Astrocyte (in vitro differentiated cells and primary cell): ENCODE measurements around the gene TBXAS1. TPM values are rescaled to one million over a fixed set of nuclear protein-coding genes. Genes with fewer than 3 reads are reported as not detected.

Source experiments
- DNase-seq: peaks from one replicate; pipeline ENCODE4 v3.0.0-alpha.2; 2010; ENCODE audit warnings: low read depth
- FAIRE-seq: peaks from 2 replicates; lab custom pipeline; 2011; peaks lifted over from hg19 to GRCh38; lab: Jason Lieb, UNC
- H2AFZ ChIP-seq: 2 replicates; pipeline ENCODE4 v1.6.0; 2012; ENCODE audit warnings: low read depth, low read length, inconsistent platforms
- H3K27ac ChIP-seq: 2 replicates; pipeline ENCODE4 v1.5.1; 2011; ENCODE audit warnings: low read depth, low read length, inconsistent platforms
- H3K27me3 ChIP-seq: 2 replicates; pipeline ENCODE4 v1.6.0; 2011; ENCODE audit warnings: low read length, inconsistent platforms; ENCODE audit not compliant: insufficient read depth
- H3K36me3 ChIP-seq: 2 replicates; pipeline ENCODE4 v1.5.1; 2011; ENCODE audit warnings: low read length, inconsistent platforms; ENCODE audit not compliant: insufficient read depth
- H3K4me1 ChIP-seq: 2 replicates; pipeline ENCODE4 v1.5.1; 2011; ENCODE audit warnings: low read length, inconsistent platforms; ENCODE audit not compliant: insufficient read depth
- H3K4me2 ChIP-seq: 2 replicates; pipeline ENCODE4 v1.6.0; 2012; ENCODE audit warnings: low read length, inconsistent platforms
- H3K4me3 ChIP-seq: 2 replicates; pipeline ENCODE4 v1.5.1; 2011; ENCODE audit warnings: low read depth, mild to moderate bottlenecking, low read length, inconsistent platforms; ENCODE audit not compliant: insufficient read depth
- H3K79me2 ChIP-seq: 2 replicates; pipeline ENCODE4 v1.6.0; 2012; ENCODE audit warnings: mild to moderate bottlenecking, low read length, inconsistent platforms; ENCODE audit not compliant: insufficient read depth
- H3K9ac ChIP-seq: 2 replicates; pipeline ENCODE4 v1.6.0; 2012; ENCODE audit warnings: mild to moderate bottlenecking, low read length, inconsistent platforms
- H3K9me3 ChIP-seq: 2 replicates; pipeline ENCODE4 v1.5.1; 2012; ENCODE audit warnings: low read depth, mild to moderate bottlenecking, low read length, inconsistent platforms; ENCODE audit not compliant: insufficient read depth
- H4K20me1 ChIP-seq: 2 replicates; pipeline ENCODE4 v1.6.0; 2012; ENCODE audit warnings: low read length, inconsistent platforms; ENCODE audit not compliant: insufficient read depth
- H3K27ac Mint-ChIP-seq: one replicate; pipeline ENCODE4 v1.8.0; 2021; ENCODE audit warnings: mild to moderate bottlenecking, mixed read lengths; ENCODE audit not compliant: unreplicated experiment
- H3K27me3 Mint-ChIP-seq: one replicate; pipeline ENCODE4 v1.8.0; 2021; ENCODE audit warnings: low read depth, mixed read lengths; ENCODE audit not compliant: unreplicated experiment
- H3K36me3 Mint-ChIP-seq: one replicate; pipeline ENCODE4 v1.8.0; 2021; ENCODE audit warnings: low read depth, mixed read lengths; ENCODE audit not compliant: unreplicated experiment
- H3K4me1 Mint-ChIP-seq: one replicate; pipeline ENCODE4 v1.8.0; 2021; ENCODE audit warnings: low read depth, mixed read lengths; ENCODE audit not compliant: unreplicated experiment
- H3K4me3 Mint-ChIP-seq: one replicate; pipeline ENCODE4 v1.8.0; 2021; ENCODE audit warnings: mild to moderate bottlenecking, moderate library complexity, mixed read lengths; ENCODE audit not compliant: unreplicated experiment
- H3K9me3 Mint-ChIP-seq: one replicate; pipeline ENCODE4 v1.8.0; 2021; ENCODE audit warnings: mild to moderate bottlenecking, mixed read lengths; ENCODE audit not compliant: unreplicated experiment
- EZH2 ChIP-seq: IDR thresholded peaks from 2 replicates; pipeline ENCODE4 v1.6.1; 2012; ENCODE audit warnings: mild to moderate bottlenecking, low read length, inconsistent platforms; ENCODE audit not compliant: insufficient read depth
- total RNA-seq: library from RNA; stranded (reverse); gene quantifications from 2 replicates; pipeline ENCODE4 v1.2.1, GENCODE V29; 2021
- TF ChIP-seq, protein P1 (sequence below): IDR thresholded peaks from 2 replicates; pipeline ENCODE4 v1.5.1; 2011; ENCODE audit warnings: low read depth, mild to moderate bottlenecking, inconsistent platforms, low read length, moderate library complexity; ENCODE audit not compliant: insufficient read depth

Gene TBXAS1
- total RNA-seq, 1 donor from 2014 or later = 1.1 TPM

DNA sequence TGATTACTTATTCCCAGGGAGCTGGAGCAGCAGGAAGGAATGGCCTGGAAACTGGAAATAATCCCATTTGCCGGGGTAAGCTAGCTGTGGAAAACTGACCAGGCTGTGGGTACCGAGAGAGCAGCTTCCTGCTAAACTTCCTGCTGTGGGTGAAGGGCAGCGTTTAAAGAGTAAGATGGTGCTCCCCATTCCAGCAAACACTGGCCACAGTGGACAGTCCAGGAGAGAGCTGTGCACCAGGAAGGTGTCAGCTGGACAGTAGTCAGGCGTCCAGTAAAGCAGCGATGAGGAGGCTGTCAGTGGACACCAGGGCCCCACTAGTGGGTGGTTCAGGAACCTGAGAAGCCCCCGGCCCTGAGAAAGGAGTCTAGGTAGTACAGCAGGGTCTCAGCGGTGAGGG lies 55.4 kb downstream of the TBXAS1 start:
- H3K4me1 Mint-ChIP-seq = no peaks in the 10 kb centered on the region
- no peak overlapping the region for H3K4me3 Mint-ChIP-seq
- Histone ChIP-seq H3K9ac (no peak overlapping the region), H3K36me3 (no peaks in the 10 kb centered on the region), H3K9me3 (no peaks in the 10 kb centered on the region), H3K4me3 (no peak overlapping the region), H3K4me1 (no peaks in the 10 kb centered on the region), H2AFZ (no peak overlapping the region), H3K79me2 (no peaks in the 10 kb centered on the region), H3K27me3 (no peaks in the 10 kb centered on the region), H3K27ac (no peak overlapping the region), H4K20me1 (no peaks in the 10 kb centered on the region), H3K4me2 (no peak overlapping the region)
- no peak for TF ChIP-seq EZH2
- TF ChIP-seq, protein P1, sequence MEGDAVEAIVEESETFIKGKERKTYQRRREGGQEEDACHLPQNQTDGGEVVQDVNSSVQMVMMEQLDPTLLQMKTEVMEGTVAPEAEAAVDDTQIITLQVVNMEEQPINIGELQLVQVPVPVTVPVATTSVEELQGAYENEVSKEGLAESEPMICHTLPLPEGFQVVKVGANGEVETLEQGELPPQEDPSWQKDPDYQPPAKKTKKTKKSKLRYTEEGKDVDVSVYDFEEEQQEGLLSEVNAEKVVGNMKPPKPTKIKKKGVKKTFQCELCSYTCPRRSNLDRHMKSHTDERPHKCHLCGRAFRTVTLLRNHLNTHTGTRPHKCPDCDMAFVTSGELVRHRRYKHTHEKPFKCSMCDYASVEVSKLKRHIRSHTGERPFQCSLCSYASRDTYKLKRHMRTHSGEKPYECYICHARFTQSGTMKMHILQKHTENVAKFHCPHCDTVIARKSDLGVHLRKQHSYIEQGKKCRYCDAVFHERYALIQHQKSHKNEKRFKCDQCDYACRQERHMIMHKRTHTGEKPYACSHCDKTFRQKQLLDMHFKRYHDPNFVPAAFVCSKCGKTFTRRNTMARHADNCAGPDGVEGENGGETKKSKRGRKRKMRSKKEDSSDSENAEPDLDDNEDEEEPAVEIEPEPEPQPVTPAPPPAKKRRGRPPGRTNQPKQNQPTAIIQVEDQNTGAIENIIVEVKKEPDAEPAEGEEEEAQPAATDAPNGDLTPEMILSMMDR = no peak
- H3K36me3 Mint-ChIP-seq = no peaks in the 10 kb centered on the region
- FAIRE-seq (no peak), DNase-seq (no peak)
- peaks cover 2% of the 10 kb centered on the region for H3K9me3 Mint-ChIP-seq
- peaks cover 10% of the 10 kb centered on the region for H3K27me3 Mint-ChIP-seq
- H3K27ac Mint-ChIP-seq = no peak overlapping the region

DNA sequence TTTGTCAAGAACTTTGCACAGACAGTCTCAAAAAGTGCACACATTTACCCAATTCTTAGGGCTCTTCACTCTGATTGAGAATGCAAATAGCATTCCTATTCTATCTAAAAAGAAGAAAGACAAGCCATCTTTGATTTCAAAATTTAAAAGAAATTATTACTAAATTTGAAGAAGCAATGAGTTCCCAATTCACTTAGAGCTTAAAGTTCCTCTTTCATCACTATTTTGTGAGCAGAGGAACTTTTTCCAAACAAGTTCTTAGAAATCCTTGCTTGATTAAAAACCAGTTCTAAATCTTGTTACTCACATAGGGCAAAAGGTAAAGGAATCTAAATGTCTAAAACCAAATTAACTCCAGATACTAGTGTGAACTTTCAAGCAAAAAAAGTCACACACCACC lies 56.4 kb downstream of the TBXAS1 start:
- Histone ChIP-seq H3K27ac (no peak overlapping the region), H3K9ac (no peak overlapping the region), H3K4me1 (no peaks in the 10 kb centered on the region), H2AFZ (no peak overlapping the region), H4K20me1 (no peaks in the 10 kb centered on the region), H3K4me3 (no peak overlapping the region), H3K79me2 (no peaks in the 10 kb centered on the region), H3K4me2 (no peak overlapping the region), H3K9me3 (no peaks in the 10 kb centered on the region), H3K27me3 (no peaks in the 10 kb centered on the region), H3K36me3 (no peaks in the 10 kb centered on the region)
- H3K4me1 Mint-ChIP-seq = no peaks in the 10 kb centered on the region
- TF ChIP-seq, protein P1 = no peak
- TF ChIP-seq EZH2 = no peak
- peaks cover 10% of the 10 kb centered on the region for H3K27me3 Mint-ChIP-seq
- H3K27ac Mint-ChIP-seq = no peak overlapping the region
- H3K36me3 Mint-ChIP-seq = no peaks in the 10 kb centered on the region
- no peak overlapping the region for H3K4me3 Mint-ChIP-seq
- peaks cover 2% of the 10 kb centered on the region for H3K9me3 Mint-ChIP-seq
- FAIRE-seq (no peak), DNase-seq (no peak)

DNA sequence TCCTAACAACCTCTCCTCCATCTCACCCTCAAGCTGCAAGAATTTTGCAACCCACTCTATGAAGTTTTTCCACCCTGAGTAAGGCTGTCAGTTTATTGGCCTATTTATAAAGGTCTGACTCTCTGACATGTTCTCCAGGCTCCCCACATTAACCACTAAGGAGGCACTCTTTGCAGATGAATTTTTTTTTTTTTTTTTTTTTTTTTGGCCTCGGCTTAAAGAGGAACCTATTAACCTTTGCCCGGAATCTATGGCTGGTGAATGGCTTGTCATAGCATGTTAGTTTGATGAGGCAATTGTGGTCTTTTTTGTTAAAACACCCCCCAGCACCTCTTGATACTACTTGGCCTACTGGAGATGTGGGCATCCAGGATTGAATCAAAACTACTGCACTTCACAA lies 57.1 kb downstream of the TBXAS1 start:
- FAIRE-seq = no peak
- no peaks in the 10 kb centered on the region for H3K4me1 ChIP-seq
- H3K27ac Mint-ChIP-seq = no peak overlapping the region

More for the DNA sequence above, 57.1 kb downstream of the TBXAS1 start:
- Mint-ChIP-seq H3K27me3 (peaks cover 10% of the 10 kb centered on the region), H3K9me3 (peaks cover 2% of the 10 kb centered on the region), H3K4me3 (no peak overlapping the region), H3K36me3 (no peaks in the 10 kb centered on the region), H3K4me1 (no peaks in the 10 kb centered on the region)
- Histone ChIP-seq H3K36me3 (no peaks in the 10 kb centered on the region), H3K4me3 (no peak overlapping the region), H3K27me3 (no peaks in the 10 kb centered on the region), H3K9ac (no peak overlapping the region), H3K79me2 (no peaks in the 10 kb centered on the region), H3K4me2 (no peak overlapping the region), H3K9me3 (no peaks in the 10 kb centered on the region), H2AFZ (no peak overlapping the region), H3K27ac (no peak overlapping the region), H4K20me1 (no peaks in the 10 kb centered on the region)
- TF ChIP-seq, protein P1 = no peak
- TF ChIP-seq EZH2 = no peak
- DNase-seq = peak; percentile 36
